OCI-LY3 (cell line): ENCODE measurements around the gene RAD50.
"Not testable (repeated sequence)": the region's sequence is repeated elsewhere in the genome, so short reads cannot be mapped to it uniquely, and the experiment has no call there.

Experiments
- H2AFZ ChIP-seq: fragments of 200-600, 300-600 bp; shearing (Covaris generic); 2 replicates; pipeline ENCODE4 v1.6.0; 2014; ENCODE audit warnings: antibody characterized with exemption, low read depth, low read length
- H3K27ac ChIP-seq: fragments of 200-600, 300-600 bp; sonication (generic); 2 replicates; pipeline ENCODE4 v1.5.1; 2014; ENCODE audit warnings: mild to moderate bottlenecking, low read length, moderate library complexity, mixed read lengths
- H3K27me3 ChIP-seq: fragments of 200-600, 300-600 bp; sonication (generic); 2 replicates; pipeline ENCODE4 v1.6.1; 2014; ENCODE audit warnings: low read depth, low read length, mixed read lengths
- H3K36me3 ChIP-seq: fragments of 200-600, 300-600 bp; sonication (generic); replicated peaks from 2 replicates; pipeline ENCODE3; 2014; ENCODE audit warnings: low read depth, low read length, mixed read lengths
- H3K4me1 ChIP-seq: fragments of 300-600, 200-600 bp; sonication (generic); 2 replicates; pipeline ENCODE4 v1.6.1; 2014; ENCODE audit warnings: low read length, mixed read lengths
- H3K4me2 ChIP-seq: fragments of 200-600, 300-600 bp; sonication (generic); 2 replicates; pipeline ENCODE4 v1.6.1; 2014; ENCODE audit warnings: low read length, mixed read lengths
- H3K4me3 ChIP-seq: fragments of 300-600, 200-600 bp; sonication (generic); 2 replicates; pipeline ENCODE4 v1.5.1; 2014; ENCODE audit warnings: antibody characterized with exemption, mild to moderate bottlenecking, low read length, moderate library complexity
- H3K79me2 ChIP-seq: fragments of 300-600, 200-600 bp; shearing (Covaris generic); 2 replicates; pipeline ENCODE4 v1.6.1; 2014; ENCODE audit warnings: mild to moderate bottlenecking, low read length, mixed read lengths
- H3K9ac ChIP-seq: fragments of 300-600, 200-600 bp; shearing (Covaris generic); 2 replicates; pipeline ENCODE4 v1.6.0; 2014; ENCODE audit warnings: mild to moderate bottlenecking, low read length, moderate library complexity
- H3K9me3 ChIP-seq: fragments of 200-600, 300-600 bp; shearing (Covaris generic); 2 replicates; pipeline ENCODE4 v1.6.1; 2014; ENCODE audit warnings: low read length, mixed read lengths; ENCODE audit not compliant: insufficient read depth
- H4K20me1 ChIP-seq: fragments of 200-600, 300-600 bp; sonication (generic); 2 replicates; pipeline ENCODE4 v1.6.1; 2016; ENCODE audit warnings: low read length, mixed read lengths; ENCODE audit not compliant: insufficient read depth
- EZH2phosphoT487 ChIP-seq: fragments of 200-600 bp; shearing (Covaris generic); IDR thresholded peaks from 2 replicates; pipeline ENCODE4 v1.6.1; 2018; ENCODE audit warnings: antibody characterized with exemption, mixed run types, low read depth
- TF ChIP-seq, protein P1 (sequence below): fragments of 200-600, 300-600 bp; sonication (generic); IDR thresholded peaks from 2 replicates; pipeline ENCODE4 v1.5.1; 2014; ENCODE audit warnings: antibody characterized with exemption, low read length, low read depth

RAD50 gene

GRCh38 chr5:132561601-132562000 lies 4.8 kb downstream of the RAD50 start:
- H3K9me3 ChIP-seq: no peaks in the 10 kb centered on the region
- no peak overlapping the region for H3K9ac ChIP-seq
- no peaks in the 10 kb centered on the region for H3K27me3 ChIP-seq
- peaks cover 56% of the 10 kb centered on the region for H3K79me2 ChIP-seq
- H2AFZ ChIP-seq: no peak overlapping the region
- peaks cover 16% of the 10 kb centered on the region for H3K4me1 ChIP-seq
- no peak overlapping the region for H3K4me3 ChIP-seq
- no peak overlapping the region for H3K4me2 ChIP-seq
- no peak overlapping the region for H3K27ac ChIP-seq
- H3K36me3 ChIP-seq: peaks cover 25% of the 10 kb centered on the region
- peaks cover 4% of the 10 kb centered on the region; the same call in 1 of the 2 replicates for H4K20me1 ChIP-seq
- TF ChIP-seq, protein P1, sequence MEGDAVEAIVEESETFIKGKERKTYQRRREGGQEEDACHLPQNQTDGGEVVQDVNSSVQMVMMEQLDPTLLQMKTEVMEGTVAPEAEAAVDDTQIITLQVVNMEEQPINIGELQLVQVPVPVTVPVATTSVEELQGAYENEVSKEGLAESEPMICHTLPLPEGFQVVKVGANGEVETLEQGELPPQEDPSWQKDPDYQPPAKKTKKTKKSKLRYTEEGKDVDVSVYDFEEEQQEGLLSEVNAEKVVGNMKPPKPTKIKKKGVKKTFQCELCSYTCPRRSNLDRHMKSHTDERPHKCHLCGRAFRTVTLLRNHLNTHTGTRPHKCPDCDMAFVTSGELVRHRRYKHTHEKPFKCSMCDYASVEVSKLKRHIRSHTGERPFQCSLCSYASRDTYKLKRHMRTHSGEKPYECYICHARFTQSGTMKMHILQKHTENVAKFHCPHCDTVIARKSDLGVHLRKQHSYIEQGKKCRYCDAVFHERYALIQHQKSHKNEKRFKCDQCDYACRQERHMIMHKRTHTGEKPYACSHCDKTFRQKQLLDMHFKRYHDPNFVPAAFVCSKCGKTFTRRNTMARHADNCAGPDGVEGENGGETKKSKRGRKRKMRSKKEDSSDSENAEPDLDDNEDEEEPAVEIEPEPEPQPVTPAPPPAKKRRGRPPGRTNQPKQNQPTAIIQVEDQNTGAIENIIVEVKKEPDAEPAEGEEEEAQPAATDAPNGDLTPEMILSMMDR: no peak
- TF ChIP-seq EZH2phosphoT487: no peak

DNA sequence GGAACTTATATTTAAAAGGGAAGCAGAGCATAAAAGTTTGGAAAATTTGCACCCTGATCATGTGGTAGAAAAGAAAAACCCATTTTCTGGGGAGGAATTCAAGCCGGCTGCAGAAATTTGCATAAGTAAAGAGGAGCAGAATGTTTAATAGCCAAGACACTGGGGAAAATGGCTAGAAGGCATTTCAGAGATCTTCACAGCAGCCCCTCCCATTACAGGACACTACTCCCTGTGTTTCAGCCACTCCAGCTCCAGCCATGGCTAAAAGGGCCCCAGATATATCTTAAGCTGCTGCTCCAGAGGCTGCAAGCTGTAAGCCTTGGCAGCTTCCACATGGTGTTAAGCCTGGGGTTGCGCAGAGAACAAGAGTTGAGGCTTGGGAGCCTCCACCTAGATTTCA lies 7.8 kb downstream of the RAD50 start:
- peaks cover 10% of the 10 kb centered on the region for H3K4me1 ChIP-seq
- peaks cover 44% of the 10 kb centered on the region for H3K36me3 ChIP-seq
- not testable (repeated sequence) for H3K4me2 ChIP-seq, H4K20me1 ChIP-seq, H3K27ac ChIP-seq, H2AFZ ChIP-seq, H3K27me3 ChIP-seq, H3K9ac ChIP-seq, H3K4me3 ChIP-seq, H3K9me3 ChIP-seq
- H3K79me2 ChIP-seq: peaks cover 39% of the 10 kb centered on the region

- H3K4me3 ChIP-seq: no peak overlapping the region
- no peaks in the 10 kb centered on the region for H3K9me3 ChIP-seq
- TF ChIP-seq EZH2phosphoT487: no peak
- TF ChIP-seq, protein P1: no peak
- H3K27me3 ChIP-seq: no peaks in the 10 kb centered on the region
- H3K4me1 ChIP-seq: peaks cover 10% of the 10 kb centered on the region
- H3K4me2 ChIP-seq: no peak overlapping the region
- peaks cover 4% of the 10 kb centered on the region; the same call in 1 of the 2 replicates for H4K20me1 ChIP-seq
- H3K27ac ChIP-seq: no peak overlapping the region
- peaks cover 22% of the 10 kb centered on the region for H3K79me2 ChIP-seq
- peaks cover 33% of the 10 kb centered on the region for H3K36me3 ChIP-seq
- no peak overlapping the region for H3K9ac ChIP-seq
- H2AFZ ChIP-seq: no peak overlapping the region
Observed at GRCh38 chr5:132566657-132567056, 9.9 kb downstream of the RAD50 start.

DNA sequence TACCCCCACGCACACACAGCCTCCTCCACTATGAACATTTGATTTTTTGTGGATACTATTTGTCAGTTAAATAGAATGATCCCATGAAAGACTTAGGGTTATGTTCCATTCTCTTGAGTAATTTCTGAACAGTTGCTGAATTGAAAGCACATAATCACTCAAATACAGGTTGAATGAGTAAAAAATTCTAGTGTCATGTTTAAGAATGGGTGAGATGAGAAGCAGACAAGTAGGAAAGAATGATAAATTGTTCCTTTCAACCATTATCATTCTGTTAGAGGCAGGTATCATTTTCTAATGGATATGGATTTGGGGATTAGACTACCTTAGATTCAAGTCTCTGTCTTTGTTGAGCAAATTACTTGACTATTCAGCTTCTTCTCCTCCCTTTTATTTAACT lies 19.3 kb downstream of the RAD50 start:
- H3K27ac ChIP-seq: no peak overlapping the region
- no peaks in the 10 kb centered on the region for H3K27me3 ChIP-seq
- H3K36me3 ChIP-seq: peaks cover 23% of the 10 kb centered on the region
- no peak overlapping the region for H3K4me2 ChIP-seq
- H3K79me2 ChIP-seq: no peaks in the 10 kb centered on the region
- no peaks in the 10 kb centered on the region for H3K9me3 ChIP-seq
- no peak for TF ChIP-seq EZH2phosphoT487
- TF ChIP-seq, protein P1: no peak
- H3K9ac ChIP-seq: no peak overlapping the region
- no peaks in the 10 kb centered on the region for H4K20me1 ChIP-seq
- H3K4me3 ChIP-seq: no peak overlapping the region
- no peaks in the 10 kb centered on the region for H3K4me1 ChIP-seq
- no peak overlapping the region for H2AFZ ChIP-seq

DNA sequence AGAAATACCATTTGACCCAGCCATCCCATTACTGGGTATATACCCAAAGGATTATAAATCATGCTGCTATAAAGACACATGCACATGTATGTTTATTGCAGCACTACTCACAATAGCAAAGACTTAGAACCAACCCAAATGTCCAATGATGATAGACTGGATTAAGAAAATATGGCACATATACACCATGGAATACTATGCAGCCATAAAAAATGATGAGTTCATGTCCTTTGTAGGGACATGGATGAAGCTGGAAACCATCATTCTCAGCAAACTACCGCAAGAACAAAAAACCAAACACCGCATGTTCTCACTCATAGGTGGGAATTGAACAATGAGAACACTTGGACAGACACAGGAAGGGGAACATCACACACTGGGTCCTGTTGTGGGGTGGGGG lies 27.8 kb downstream of the RAD50 start:
- not testable (repeated sequence) for H2AFZ ChIP-seq, H3K9me3 ChIP-seq, H3K4me2 ChIP-seq, H4K20me1 ChIP-seq, H3K4me3 ChIP-seq, H3K4me1 ChIP-seq, H3K27me3 ChIP-seq, H3K27ac ChIP-seq, H3K9ac ChIP-seq, H3K79me2 ChIP-seq
- H3K36me3 ChIP-seq: peaks cover 28% of the 10 kb centered on the region
